HK-2 (cell line): ENCODE results near the gene NENF.

Experiments used
- DNase-seq: peaks from one replicate; pipeline ENCODE4 v3.0.0-alpha.2; 2018; ENCODE audit not compliant: unreplicated experiment

NENF gene

GRCh38 chr1:212431644-212432043, 1.1 kb upstream of the NENF start:
- no peak for DNase-seq

- no peak for DNase-seq
Measured at GRCh38 chr1:212432272-212432660, 454 bp upstream of the NENF start.

- DNase-seq, result no peak
Measured at GRCh38 chr1:212433577-212434462, 1.1 kb downstream of the NENF start.

- no peak for DNase-seq
Measured at GRCh38 chr1:212434992-212435391, 2.3 kb downstream of the NENF start.

- DNase-seq, result no peak
Measured at GRCh38 chr1:212437179-212437798, 4.6 kb downstream of the NENF start.

GRCh38 chr1:212438831-212439237, 6.1 kb downstream of the NENF start:
- no peak for DNase-seq

GRCh38 chr1:212440419-212440818, 7.7 kb downstream of the NENF start:
- DNase-seq, result no peak

- DNase-seq, result no peak
Measured at GRCh38 chr1:212442408-212442807, 9.7 kb downstream of the NENF start.

- DNase-seq, result no peak
Measured at GRCh38 chr1:212446333-212446732, 13.6 kb downstream of the NENF start.

- no peak for DNase-seq
Measured at GRCh38 chr1:212447478-212447877, 14.8 kb downstream of the NENF start.

GRCh38 chr1:212450331-212450881, 17.7 kb downstream of the NENF start:
- no peak for DNase-seq

GRCh38 chr1:212451416-212452322, 18.9 kb downstream of the NENF start:
- DNase-seq, result no peak

GRCh38 chr1:212452323-212453155, 19.8 kb downstream of the NENF start:
- no peak for DNase-seq

- DNase-seq, result no peak
Measured at GRCh38 chr1:212453156-212453857, 20.6 kb downstream of the NENF start.

- DNase-seq, result no peak
Measured at GRCh38 chr1:212454741-212455140, 22.0 kb downstream of the NENF start.

- no peak for DNase-seq
Measured at GRCh38 chr1:212455401-212455800, 22.7 kb downstream of the NENF start.

GRCh38 chr1:212455803-212456528, 23.2 kb downstream of the NENF start:
- DNase-seq, result peak; percentile 91

- peak; percentile 66 for DNase-seq
Measured at GRCh38 chr1:212457740-212458338, 25.1 kb downstream of the NENF start.

GRCh38 chr1:212458817-212459216, 26.1 kb downstream of the NENF start:
- no peak for DNase-seq
